OCI-LY1 (cell line): ENCODE results near the gene LRP5.

ENCODE experiments used
- EZH2 ChIP-seq: fragments of 200-600 bp; sonication (generic), shearing (Covaris generic); IDR thresholded peaks from 2 replicates; pipeline ENCODE4 v1.8.0; 2017; ENCODE audit warnings: borderline replicate concordance, mixed run types, mild to moderate bottlenecking, antibody characterized with exemption, low read length, moderate library complexity, mixed read lengths
- TF ChIP-seq, protein P1 (sequence below): fragments of 200-600 bp; sonication (generic), shearing (Covaris generic); IDR thresholded peaks from 2 replicates; pipeline ENCODE4 v1.5.1; 2017; ENCODE audit warnings: mild to moderate bottlenecking, antibody characterized with exemption, low read length, moderate library complexity, mixed read lengths

GRCh38 chr11:68340784-68341556 is 28.6 kb downstream of the LRP5 start:
- TF ChIP-seq, protein P1, sequence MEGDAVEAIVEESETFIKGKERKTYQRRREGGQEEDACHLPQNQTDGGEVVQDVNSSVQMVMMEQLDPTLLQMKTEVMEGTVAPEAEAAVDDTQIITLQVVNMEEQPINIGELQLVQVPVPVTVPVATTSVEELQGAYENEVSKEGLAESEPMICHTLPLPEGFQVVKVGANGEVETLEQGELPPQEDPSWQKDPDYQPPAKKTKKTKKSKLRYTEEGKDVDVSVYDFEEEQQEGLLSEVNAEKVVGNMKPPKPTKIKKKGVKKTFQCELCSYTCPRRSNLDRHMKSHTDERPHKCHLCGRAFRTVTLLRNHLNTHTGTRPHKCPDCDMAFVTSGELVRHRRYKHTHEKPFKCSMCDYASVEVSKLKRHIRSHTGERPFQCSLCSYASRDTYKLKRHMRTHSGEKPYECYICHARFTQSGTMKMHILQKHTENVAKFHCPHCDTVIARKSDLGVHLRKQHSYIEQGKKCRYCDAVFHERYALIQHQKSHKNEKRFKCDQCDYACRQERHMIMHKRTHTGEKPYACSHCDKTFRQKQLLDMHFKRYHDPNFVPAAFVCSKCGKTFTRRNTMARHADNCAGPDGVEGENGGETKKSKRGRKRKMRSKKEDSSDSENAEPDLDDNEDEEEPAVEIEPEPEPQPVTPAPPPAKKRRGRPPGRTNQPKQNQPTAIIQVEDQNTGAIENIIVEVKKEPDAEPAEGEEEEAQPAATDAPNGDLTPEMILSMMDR = no peak
- TF ChIP-seq EZH2 = no peak
